ENCODE results near the gene ARF4.

DNA sequence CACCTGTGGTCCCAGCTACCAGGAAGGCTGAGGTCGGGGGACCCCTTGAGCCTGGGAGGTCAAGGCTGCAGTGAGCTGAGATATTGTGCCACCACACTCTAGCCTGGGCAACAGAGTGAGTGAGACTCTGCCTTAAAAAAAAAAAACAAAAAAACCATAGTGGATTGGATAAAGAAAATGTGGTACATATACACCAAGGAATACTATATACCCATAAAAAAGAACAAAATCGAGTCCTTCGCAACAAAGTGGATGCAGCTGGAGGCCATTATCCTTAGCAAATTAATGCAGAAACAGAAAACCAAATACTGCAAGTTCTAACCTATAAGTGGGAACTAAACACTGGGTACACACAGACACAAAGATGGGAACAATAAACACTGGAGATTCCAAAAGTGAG lies 20.6 kb upstream of the ARF4 start:
- TF ChIP-seq CEBPB (IDR thresholded peaks at IDR 0.05): no peak
- no peak for TF ChIP-seq EP300 (IDR thresholded peaks at IDR 0.05; ENCODE audit: borderline replicate concordance)
- TF ChIP-seq NFIC (IDR thresholded peaks at IDR 0.05): no peak
- no peak for TF ChIP-seq TAF1 (IDR thresholded peaks at IDR 0.05; ENCODE audit: low read depth)
- TF ChIP-seq TEAD4 (IDR thresholded peaks at IDR 0.05): no peak
- no peak for TF ChIP-seq REST (IDR thresholded peaks at IDR 0.05; ENCODE audit: low read depth)
- no peak for TF ChIP-seq MAX (IDR thresholded peaks at IDR 0.05)
- TF ChIP-seq FOXM1 (IDR thresholded peaks at IDR 0.05; ENCODE audit: borderline replicate concordance, low read depth): no peak
- no peak for TF ChIP-seq RAD21 (IDR thresholded peaks at IDR 0.05; ENCODE audit: low read depth)
- TF ChIP-seq TCF12 (IDR thresholded peaks at IDR 0.05; ENCODE audit: low read depth): no peak
- TF ChIP-seq ZBTB7A (IDR thresholded peaks at IDR 0.05; ENCODE audit: low read depth): no peak
- TF ChIP-seq CREB1 (IDR thresholded peaks at IDR 0.05; ENCODE audit: low read depth): no peak

All from Ishikawa (cell line).